Neural progenitor cell (in vitro differentiated cells): ENCODE measurements around the gene CABP5. TPM values are rescaled to one million over a fixed set of nuclear protein-coding genes. Genes with fewer than 3 reads are reported as not detected.

Experiments used
- DNase-seq: peaks from one replicate; pipeline ENCODE4 v3.0.0-alpha.2; 2016; ENCODE audit warnings: low spot score
- H2AFZ ChIP-seq: fragments of 200-600 bp; sonication (generic); replicated peaks from 2 replicates; pipeline ENCODE4 v1.6.1; 2016; ENCODE audit warnings: antibody characterized with exemption
- H3F3A ChIP-seq: fragments of 200-600 bp; sonication (generic); 2 replicates; pipeline ENCODE4 v1.6.1; 2016; ENCODE audit warnings: antibody characterized with exemption, low read depth
- H3K27ac ChIP-seq: fragments of 200-600 bp; sonication (generic); 2 replicates; pipeline ENCODE4 v1.5.1; 2016; ENCODE audit warnings: mild to moderate bottlenecking
- H3K27me3 ChIP-seq: fragments of 200-600 bp; sonication (generic); 2 replicates; pipeline ENCODE4 v1.6.1; 2016; ENCODE audit warnings: mild to moderate bottlenecking, moderate library complexity
- H3K36me3 ChIP-seq: fragments of 200-600 bp; sonication (generic); 2 replicates; pipeline ENCODE4 v1.5.1; 2016
- H3K4me1 ChIP-seq: fragments of 200-600 bp; sonication (generic); 2 replicates; pipeline ENCODE4 v1.6.1; 2016; ENCODE audit warnings: mixed run types
- H3K4me2 ChIP-seq: fragments of 200-600 bp; sonication (generic); 2 replicates; pipeline ENCODE4 v1.6.1; 2016
- H3K4me3 ChIP-seq: fragments of 200-600 bp; sonication (generic); 2 replicates; pipeline ENCODE4 v1.5.1; 2016
- H3K79me2 ChIP-seq: fragments of 200-600 bp; sonication (generic); 2 replicates; pipeline ENCODE4 v1.6.1; 2016; ENCODE audit warnings: low read depth
- H3K9ac ChIP-seq: fragments of 200-600 bp; sonication (generic); 2 replicates; pipeline ENCODE4 v1.6.1; 2016
- H3K9me3 ChIP-seq: fragments of 200-600 bp; sonication (generic); 2 replicates; pipeline ENCODE4 v1.5.1; 2016; ENCODE audit warnings: low read depth
- H4K20me1 ChIP-seq: fragments of 200-600 bp; sonication (generic); 2 replicates; pipeline ENCODE4 v1.6.1; 2016; ENCODE audit warnings: low read depth
- H3K27ac Mint-ChIP-seq: 3 replicates; pipeline ENCODE4 v1.8.0; 2021; ENCODE audit warnings: mixed read lengths
- H3K27me3 Mint-ChIP-seq: 2 replicates; pipeline ENCODE4 v1.8.0; 2022; ENCODE audit warnings: low read depth, mild to moderate bottlenecking, inconsistent platforms, moderate library complexity, mixed read lengths; ENCODE audit not compliant: insufficient read depth
- H3K36me3 Mint-ChIP-seq: 3 replicates; pipeline ENCODE4 v1.8.0; 2021; ENCODE audit warnings: mixed read lengths
- H3K4me1 Mint-ChIP-seq: 3 replicates; pipeline ENCODE4 v1.8.0; 2021; ENCODE audit warnings: mixed read lengths
- H3K4me3 Mint-ChIP-seq: 3 replicates; pipeline ENCODE4 v1.8.0; 2021; ENCODE audit warnings: mild to moderate bottlenecking, moderate library complexity, mixed read lengths
- H3K9me3 Mint-ChIP-seq: 3 replicates; pipeline ENCODE4 v1.8.0; 2020; ENCODE audit warnings: mixed read lengths
- CTCF ChIP-seq: fragments of 200-600 bp; sonication (generic); IDR thresholded peaks from 2 replicates; pipeline ENCODE4 v1.5.1; 2017; ENCODE audit warnings: antibody characterized with exemption, mild to moderate bottlenecking
- EZH2 ChIP-seq: fragments of 200-600 bp; sonication (generic); IDR thresholded peaks from 2 replicates; pipeline ENCODE4 v1.6.1; 2017; ENCODE audit warnings: antibody characterized with exemption, mild to moderate bottlenecking, moderate library complexity
- EZH2phosphoT487 ChIP-seq: fragments of 200-600 bp; sonication (generic); IDR thresholded peaks from 2 replicates; pipeline ENCODE4 v1.6.1; 2017; ENCODE audit warnings: antibody characterized with exemption
- total RNA-seq: library from RNA; depleted of rRNA; stranded (reverse); fragments of >200 nt; gene quantifications from 2 replicates; pipeline ENCODE4 v1.2.3, GENCODE V29; 2015; ENCODE audit warnings: low replicate concordance

The CABP5 gene
- total RNA-seq, 1 donor from 2014 or later, result not detected

GRCh38 chr19:47998800-47999199 lies 45.1 kb downstream of the CABP5 start:
- H3K9me3 Mint-ChIP-seq, result peaks cover 4% of the 10 kb centered on the region
- H3K4me1 Mint-ChIP-seq, result no peaks in the 10 kb centered on the region
- Histone ChIP-seq H3K9me3 (no peaks in the 10 kb centered on the region), H3K9ac (no peak overlapping the region), H2AFZ (no peak overlapping the region), H4K20me1 (no peaks in the 10 kb centered on the region), H3K79me2 (no peaks in the 10 kb centered on the region), H3K4me3 (no peak overlapping the region), H3K36me3 (no peaks in the 10 kb centered on the region), H3K27ac (no peak overlapping the region), H3K27me3 (no peaks in the 10 kb centered on the region), H3K4me2 (no peak overlapping the region), H3F3A (no peaks in the 10 kb centered on the region), H3K4me1 (no peaks in the 10 kb centered on the region)
- no peaks in the 10 kb centered on the region for H3K36me3 Mint-ChIP-seq
- no peak overlapping the region for H3K27ac Mint-ChIP-seq
- no peak for TF ChIP-seq CTCF
- no peak for DNase-seq
- H3K4me3 Mint-ChIP-seq, result no peak overlapping the region
- peaks cover 2% of the 10 kb centered on the region for H3K27me3 Mint-ChIP-seq

- Histone ChIP-seq H2AFZ (no peak overlapping the region), H3K79me2 (no peaks in the 10 kb centered on the region), H3K4me3 (no peak overlapping the region), H3K9ac (no peak overlapping the region), H4K20me1 (no peaks in the 10 kb centered on the region), H3K27me3 (no peaks in the 10 kb centered on the region), H3K4me2 (no peak overlapping the region), H3K4me1 (no peaks in the 10 kb centered on the region), H3K9me3 (no peaks in the 10 kb centered on the region), H3F3A (no peaks in the 10 kb centered on the region), H3K36me3 (no peaks in the 10 kb centered on the region), H3K27ac (no peak overlapping the region)
- H3K9me3 Mint-ChIP-seq, result peaks cover 4% of the 10 kb centered on the region
- H3K4me3 Mint-ChIP-seq, result no peak overlapping the region
- no peak overlapping the region for H3K27ac Mint-ChIP-seq
- no peak for DNase-seq
- H3K27me3 Mint-ChIP-seq, result peaks cover 2% of the 10 kb centered on the region
- TF ChIP-seq CTCF, result no peak
- no peak for TF ChIP-seq EZH2phosphoT487
- no peak for TF ChIP-seq EZH2
- H3K4me1 Mint-ChIP-seq, result no peaks in the 10 kb centered on the region
- no peaks in the 10 kb centered on the region for H3K36me3 Mint-ChIP-seq
These were observed 47.6 kb downstream of the CABP5 start for GRCh38 chr19:47996230-47996727.

- H3F3A ChIP-seq, result no peaks in the 10 kb centered on the region
- H3K4me1 Mint-ChIP-seq, result no peaks in the 10 kb centered on the region
- H3K27ac ChIP-seq, result no peak within 1 kb of the TSS
- H3K4me3 ChIP-seq, result no peak within 1 kb of the TSS
- H3K4me3 Mint-ChIP-seq, result no peak within 1 kb of the TSS
- no peaks in the 10 kb centered on the region for H3K36me3 ChIP-seq
- no peaks in the 10 kb centered on the region for H3K27me3 ChIP-seq
- H3K4me2 ChIP-seq, result no peak within 1 kb of the TSS
- no peaks in the 10 kb centered on the region for H3K9me3 Mint-ChIP-seq
- no peaks in the 10 kb centered on the region for H4K20me1 ChIP-seq
- peaks cover 4% of the 10 kb centered on the region for H3K27me3 Mint-ChIP-seq
- H3K4me1 ChIP-seq, result no peaks in the 10 kb centered on the region
- H2AFZ ChIP-seq, result no peak within 1 kb of the TSS
- no peaks in the 10 kb centered on the region for H3K36me3 Mint-ChIP-seq
- H3K79me2 ChIP-seq, result no peaks in the 10 kb centered on the region
- peak within 1 kb of the TSS; percentile 16 for H3K27ac Mint-ChIP-seq
- TF ChIP-seq CTCF, result no peak
- TF ChIP-seq EZH2, result no peak
- no peak for TF ChIP-seq EZH2phosphoT487
- DNase-seq, result no peak
- no peaks in the 10 kb centered on the region for H3K9me3 ChIP-seq
- no peak within 1 kb of the TSS for H3K9ac ChIP-seq
These were observed 49.6 kb downstream of the CABP5 start, which contains the start of gene ELSPBP1 for GRCh38 chr19:47994209-47994802. ELSPBP1 (plus strand) TSS chr19:47994632; CDS start chr19:48008668, 14,036 bp downstream.
